HEK293 (cell line): ENCODE data around the gene SIM2.

ENCODE experiments used
- CTCF ChIA-PET: fragments of 350-600 bp; formaldehyde crosslinking; extraction: SDS; loops from one replicate; lab custom pipeline; 2021; ENCODE audit warnings: antibody characterized with exemption; lab: Yijun Ruan, JAX
- POLR2A ChIA-PET: fragments of 300-600 bp; formaldehyde crosslinking; extraction: SDS; loops from one replicate; lab custom pipeline; 2020; ENCODE audit warnings: antibody characterized with exemption, inconsistent platforms; lab: Yijun Ruan, JAX
- H3K27ac ChIP-seq: fragments of 200-500 bp; sonication (Bioruptor generic); 2 replicates; pipeline ENCODE4 v1.5.1; 2014; ENCODE audit warnings: low read depth, low read length, control low read depth, inconsistent platforms; ENCODE audit errors: extremely low read depth
- H3K36me3 ChIP-seq, 2 experiments: fragments of 200-500 bp in 1 of 2; sonication (Bioruptor generic) in 1 of 2; 1 replicate in 1 of 2; 2 replicates in 1 of 2; pipeline ENCODE4 v1.5.1; 2014 to 2017; ENCODE audit warnings: inconsistent platforms in 2 of 2, low read length in 2 of 2; ENCODE audit not compliant: control insufficient read depth in 2 of 2, insufficient read depth in 1 of 2
- H3K4me1 ChIP-seq: fragments of 200-500 bp; sonication (Bioruptor generic); 2 replicates; pipeline ENCODE4 v1.5.1; 2014; ENCODE audit warnings: mild to moderate bottlenecking, low read length, inconsistent platforms; ENCODE audit not compliant: control insufficient read depth, insufficient read depth
- H3K4me3 ChIP-seq: 2 replicates; pipeline ENCODE4 v1.5.1; 2011; ENCODE audit warnings: low read depth, mild to moderate bottlenecking, control low read depth, low read length, moderate library complexity
- H3K9me3 ChIP-seq: fragments of 200-500 bp; sonication (Bioruptor generic); 2 replicates; pipeline ENCODE4 v1.5.1; 2014; ENCODE audit warnings: low read depth, low read length, inconsistent platforms; ENCODE audit not compliant: control insufficient read depth, insufficient read depth
- IKZF3 ChIP-seq: fragments of 450-650 bp; IDR thresholded peaks from 2 replicates; pipeline ENCODE4 v1.5.0; 2018; ENCODE audit warnings: missing biosample characterization, mild to moderate bottlenecking, missing genetic modification characterization, moderate library complexity
- KLF8 ChIP-seq: fragments of 450-650 bp; formaldehyde crosslinking; IDR thresholded peaks from 2 replicates; pipeline ENCODE4 v1.5.1; 2016; ENCODE audit warnings: missing biosample characterization, missing genetic modification characterization
- MYNN ChIP-seq: fragments of 450-650 bp; formaldehyde crosslinking; IDR thresholded peaks from 2 replicates; pipeline ENCODE4 v1.5.1; 2016; ENCODE audit warnings: missing biosample characterization, missing genetic modification characterization, borderline replicate concordance
- REST ChIP-seq: fragments of 450-650 bp; formaldehyde crosslinking; IDR thresholded peaks from 2 replicates; pipeline ENCODE4 v1.5.1; 2016; ENCODE audit warnings: missing biosample characterization, missing genetic modification characterization
- SALL2 ChIP-seq: fragments of 450-650 bp; formaldehyde crosslinking; IDR thresholded peaks from 2 replicates; pipeline ENCODE4 v1.5.0; 2017; ENCODE audit warnings: missing biosample characterization, mild to moderate bottlenecking, missing genetic modification characterization, borderline replicate concordance
- SETDB1 ChIP-seq: IDR thresholded peaks from one replicate; pipeline ENCODE4 v1.6.1; 2017; ENCODE audit warnings: mild to moderate bottlenecking, low read length, moderate library complexity, mixed read lengths; ENCODE audit not compliant: insufficient read length
- SP2 ChIP-seq: fragments of 450-650 bp; formaldehyde crosslinking; IDR thresholded peaks from 2 replicates; pipeline ENCODE4 v1.5.1; 2016; ENCODE audit warnings: missing biosample characterization, missing genetic modification characterization
- ZBTB48 ChIP-seq: fragments of 450-650 bp; formaldehyde crosslinking; IDR thresholded peaks from 2 replicates; pipeline ENCODE4 v1.5.1; 2016; ENCODE audit warnings: missing biosample characterization, missing genetic modification characterization
- ZBTB6 ChIP-seq: fragments of 450-650 bp; formaldehyde crosslinking; IDR thresholded peaks from 2 replicates; pipeline ENCODE4 v1.5.1; 2017; ENCODE audit warnings: missing biosample characterization, missing genetic modification characterization
- ZFHX2 ChIP-seq: fragments of 450-650 bp; formaldehyde crosslinking; conservative IDR thresholded peaks from 2 replicates; pipeline ENCODE4 v1.5.1; 2016; ENCODE audit warnings: missing biosample characterization, missing genetic modification characterization
- ZFP69B ChIP-seq: fragments of 450-650 bp; formaldehyde crosslinking; IDR thresholded peaks from 2 replicates; pipeline ENCODE4 v1.5.1; 2016; ENCODE audit warnings: missing biosample characterization, missing genetic modification characterization
- ZNF112 ChIP-seq: fragments of 450-650 bp; formaldehyde crosslinking; IDR thresholded peaks from 2 replicates; pipeline ENCODE4 v1.5.0; 2017; ENCODE audit warnings: missing biosample characterization, missing genetic modification characterization
- ZNF133 ChIP-seq: fragments of 450-650 bp; formaldehyde crosslinking; IDR thresholded peaks from 2 replicates; pipeline ENCODE4 v1.5.1; 2016; ENCODE audit warnings: missing biosample characterization, missing genetic modification characterization
- ZNF16 ChIP-seq: fragments of 450-650 bp; formaldehyde crosslinking; IDR thresholded peaks from 2 replicates; pipeline ENCODE4 v1.5.1; 2016; ENCODE audit warnings: low read depth, missing biosample characterization, missing genetic modification characterization
- ZNF184 ChIP-seq: fragments of 450-650 bp; IDR thresholded peaks from 2 replicates; pipeline ENCODE4 v1.5.1; 2018; ENCODE audit warnings: missing biosample characterization, mild to moderate bottlenecking, missing genetic modification characterization
- ZNF23 ChIP-seq: fragments of 450-650 bp; formaldehyde crosslinking; IDR thresholded peaks from 2 replicates; pipeline ENCODE4 v1.5.1; 2016; ENCODE audit warnings: missing biosample characterization, missing genetic modification characterization, borderline replicate concordance
- ZNF24 ChIP-seq: fragments of 450-650 bp; formaldehyde crosslinking; IDR thresholded peaks from 2 replicates; pipeline ENCODE4 v1.5.1; 2016; ENCODE audit warnings: missing biosample characterization, missing genetic modification characterization
- ZNF26 ChIP-seq: fragments of 450-650 bp; formaldehyde crosslinking; IDR thresholded peaks from 2 replicates; pipeline ENCODE4 v1.5.1; 2016; ENCODE audit warnings: missing biosample characterization, missing genetic modification characterization
- ZNF292 ChIP-seq: fragments of 450-650 bp; formaldehyde crosslinking; IDR thresholded peaks from 2 replicates; pipeline ENCODE4 v1.5.1; 2016; ENCODE audit warnings: low read depth, missing biosample characterization, missing genetic modification characterization, borderline replicate concordance
- ZNF510 ChIP-seq: fragments of 450-650 bp; formaldehyde crosslinking; IDR thresholded peaks from 2 replicates; pipeline ENCODE4 v1.5.1; 2018; ENCODE audit warnings: mild to moderate bottlenecking, missing genetic modification characterization, missing biosample characterization; ENCODE audit not compliant: insufficient replicate concordance
- ZNF521 ChIP-seq: fragments of 450-650 bp; formaldehyde crosslinking; IDR thresholded peaks from 2 replicates; pipeline ENCODE4 v1.5.1; 2017; ENCODE audit warnings: missing biosample characterization, mild to moderate bottlenecking, missing genetic modification characterization
- ZNF600 ChIP-seq: fragments of 450-650 bp; formaldehyde crosslinking; IDR thresholded peaks from 2 replicates; pipeline ENCODE4 v1.5.1; 2016; ENCODE audit warnings: missing biosample characterization, missing genetic modification characterization
- ZNF610 ChIP-seq: fragments of 450-650 bp; formaldehyde crosslinking; IDR thresholded peaks from 2 replicates; pipeline ENCODE4 v1.5.1; 2016; ENCODE audit warnings: missing biosample characterization, missing genetic modification characterization, borderline replicate concordance
- ZNF747 ChIP-seq: fragments of 450-650 bp; formaldehyde crosslinking; IDR thresholded peaks from 2 replicates; pipeline ENCODE4 v1.5.1; 2016; ENCODE audit warnings: missing biosample characterization, missing genetic modification characterization
- ZNF830 ChIP-seq: fragments of 450-650 bp; IDR thresholded peaks from 2 replicates; pipeline ENCODE4 v1.5.0; 2018; ENCODE audit warnings: missing biosample characterization, missing genetic modification characterization, low read depth, mild to moderate bottlenecking, moderate library complexity
- ZSCAN18 ChIP-seq: fragments of 450-650 bp; formaldehyde crosslinking; IDR thresholded peaks from 2 replicates; pipeline ENCODE4 v1.5.1; 2016; ENCODE audit warnings: missing biosample characterization, missing genetic modification characterization

The SIM2 gene

GRCh38 chr21:36765229-36765628, 66.3 kb downstream of the SIM2 start:
- POLR2A ChIA-PET, result no interaction called here
- H3K9me3 ChIP-seq, result no peaks in the 10 kb centered on the region
- CTCF ChIA-PET, result no interaction called here
- H3K27ac ChIP-seq, result no peak overlapping the region
- TF ChIP-seq ZNF830 (tag by site-specific recombination) (no peak), ZNF610 (tag by site-specific recombination) (no peak), ZNF184 (tag by site-specific recombination) (peak; percentile 78; the same call in 1 of the 2 replicates), ZBTB48 (tag by site-specific recombination) (no peak), ZNF600 (tag by site-specific recombination) (0 out of 2 replicates have a peak, but pooled peaks have one; percentile 45), SALL2 (no peak), ZNF292 (tag by site-specific recombination) (no peak), ZFP69B (tag by site-specific recombination) (no peak), REST (tag by site-specific recombination) (no peak)
- no peaks in the 10 kb centered on the region; a peak in 1 of 3 replicates for H3K36me3 ChIP-seq
- peaks cover 9% of the 10 kb centered on the region; the same call in 1 of the 2 replicates for H3K4me1 ChIP-seq
- H3K4me3 ChIP-seq, result no peak overlapping the region

GRCh38 chr21:36766511-36766910, 67.6 kb downstream of the SIM2 start:
- TF ChIP-seq KLF8 (tag by site-specific recombination) (no peak), ZNF23 (no peak), ZNF16 (no peak), ZNF112 (tag by site-specific recombination) (no peak), ZBTB6 (tag by site-specific recombination) (no peak), ZNF521 (tag by site-specific recombination) (no peak), SP2 (tag by site-specific recombination) (no peak), IKZF3 (tag by site-specific recombination) (no peak)
- ChIA-PET POLR2A (no interaction called here), CTCF (interaction anchor here (0.6 kb wide), 1 partner anchor 13 kb away, joined by 4 read pairs; no protein-coding TSS in a partner anchor)

GRCh38 chr21:36767096-36767495, 68.2 kb downstream of the SIM2 start:
- ChIA-PET POLR2A (no interaction called here), CTCF (no interaction called here)
- H3K4me1 ChIP-seq, result peaks cover 9% of the 10 kb centered on the region; the same call in 1 of the 2 replicates
- no peaks in the 10 kb centered on the region; a peak in 1 of 3 replicates for H3K36me3 ChIP-seq
- no peaks in the 10 kb centered on the region for H3K9me3 ChIP-seq
- H3K4me3 ChIP-seq, result no peak overlapping the region
- no peak overlapping the region for H3K27ac ChIP-seq
- no peak for TF ChIP-seq ZNF747 (tag by site-specific recombination)
- TF ChIP-seq ZSCAN18, result no peak
- TF ChIP-seq ZNF510 (tag by site-specific recombination), result no peak
- TF ChIP-seq ZNF26 (tag by site-specific recombination), result no peak
- TF ChIP-seq SETDB1, result no peak
- TF ChIP-seq MYNN (tag by site-specific recombination), result no peak
- no peak for TF ChIP-seq ZFHX2
- no peak for TF ChIP-seq ZNF133 (tag by site-specific recombination)
- TF ChIP-seq ZNF24, result no peak
- no peak for TF ChIP-seq ZFP69B (tag by site-specific recombination)

More at GRCh38 chr21:36766511-36766910, 67.6 kb downstream of the SIM2 start:
- H3K9me3 ChIP-seq, result no peaks in the 10 kb centered on the region
- H3K36me3 ChIP-seq, result no peaks in the 10 kb centered on the region; a peak in 1 of 3 replicates
- peaks cover 9% of the 10 kb centered on the region; the same call in 1 of the 2 replicates for H3K4me1 ChIP-seq
- H3K4me3 ChIP-seq, result no peak overlapping the region
- no peak overlapping the region for H3K27ac ChIP-seq
